NCI-H345 treated with DMSO at 0.1 percent for 48 hours (cell line): ENCODE results near the gene CDC73.

Experiments
- DNase-seq: peaks from one replicate; lab custom pipeline; 2025; ENCODE audit not compliant: unreplicated experiment; lab: John Stamatoyannopoulos, UW

Gene CDC73

DNA sequence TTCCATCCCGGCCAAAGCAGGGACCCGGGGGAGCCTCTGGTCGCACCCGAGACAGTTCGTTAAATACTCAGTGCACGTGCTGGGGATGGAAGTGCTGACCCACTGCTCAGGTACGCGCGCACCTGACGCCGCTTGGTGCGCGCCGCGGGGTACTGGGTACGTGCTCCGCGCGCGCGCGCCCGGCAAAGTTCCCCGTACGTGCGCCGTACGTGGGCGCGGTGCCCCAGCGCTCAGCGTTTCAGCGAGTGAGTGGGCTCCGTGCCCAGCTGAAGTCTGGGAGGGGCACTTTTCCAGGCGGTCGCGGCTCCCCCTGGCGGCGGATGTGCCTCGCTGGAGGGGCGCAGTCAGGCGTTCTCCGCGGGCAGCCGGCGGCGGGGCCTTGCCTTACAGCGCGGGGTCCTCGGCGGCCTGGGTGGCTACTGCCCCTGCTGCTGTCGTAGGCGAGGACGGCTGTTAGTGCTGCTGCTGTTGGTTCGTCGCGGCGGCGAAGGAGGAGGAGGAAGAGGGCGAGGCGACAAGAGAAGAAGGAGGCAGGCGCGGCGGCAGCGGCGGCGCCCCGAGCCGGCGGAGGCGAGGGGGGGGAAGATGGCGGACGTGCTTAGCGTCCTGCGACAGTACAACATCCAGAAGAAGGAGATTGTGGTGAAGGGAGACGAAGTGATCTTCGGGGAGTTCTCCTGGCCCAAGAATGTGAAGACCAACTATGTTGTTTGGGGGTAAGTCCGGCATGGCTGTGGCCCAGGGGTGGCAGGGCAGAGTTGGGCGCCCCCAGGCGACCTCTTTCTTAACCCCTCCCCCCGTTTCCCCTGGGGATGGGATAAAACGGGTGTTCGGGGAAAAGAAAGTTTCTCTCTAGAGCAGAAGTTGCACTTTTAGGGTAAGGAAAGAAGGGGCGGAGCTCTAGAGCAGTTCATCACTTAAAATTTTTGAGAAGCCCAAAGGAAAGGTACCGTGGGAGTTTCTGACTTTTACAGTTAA lies at the start of gene CDC73:
Gene CDC73 (plus strand): TSS at position 416 of the 978 bp plus-strand sequence. CDS start 170 bp downstream, at position 586.
- DNase-seq = peak; percentile 83

DNA sequence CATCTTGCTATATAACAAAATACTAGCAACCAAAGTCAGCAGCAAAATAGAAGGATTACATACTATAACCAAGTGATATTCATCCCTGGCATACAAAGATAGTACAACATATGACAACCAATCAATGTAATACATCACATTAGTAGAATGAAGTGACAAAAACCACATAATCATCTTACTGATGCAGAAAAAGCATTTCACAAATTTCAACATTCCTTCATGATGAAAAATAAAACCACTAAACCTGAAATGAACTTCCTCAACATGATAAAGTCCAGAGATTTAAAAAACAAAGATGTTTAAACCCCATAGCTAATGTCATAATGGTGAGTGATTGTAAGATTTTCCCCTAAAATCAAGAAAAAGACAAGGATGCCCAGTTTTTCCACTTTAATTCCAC lies 43.8 kb upstream of the CDC73 start:
- no peak for DNase-seq

DNA sequence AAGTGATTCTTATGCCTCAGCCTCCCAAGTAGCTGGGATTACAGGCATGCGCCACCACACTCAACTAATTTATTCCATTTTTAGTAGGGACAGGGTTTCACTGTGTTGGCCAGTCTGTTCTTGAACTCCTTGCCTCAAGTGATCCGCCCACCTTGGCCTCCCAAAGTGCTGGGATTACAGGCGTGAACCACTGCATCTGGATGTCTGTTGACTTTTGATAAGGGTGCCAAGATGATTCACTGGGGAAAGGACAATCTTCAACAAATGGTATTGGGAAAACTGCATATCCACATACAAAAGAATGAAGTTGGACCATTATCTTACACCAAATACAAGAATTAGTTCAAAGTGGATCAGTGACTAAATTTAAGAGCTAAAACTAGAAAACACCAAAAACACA lies 42.6 kb upstream of the CDC73 start:
- no peak for DNase-seq

DNA sequence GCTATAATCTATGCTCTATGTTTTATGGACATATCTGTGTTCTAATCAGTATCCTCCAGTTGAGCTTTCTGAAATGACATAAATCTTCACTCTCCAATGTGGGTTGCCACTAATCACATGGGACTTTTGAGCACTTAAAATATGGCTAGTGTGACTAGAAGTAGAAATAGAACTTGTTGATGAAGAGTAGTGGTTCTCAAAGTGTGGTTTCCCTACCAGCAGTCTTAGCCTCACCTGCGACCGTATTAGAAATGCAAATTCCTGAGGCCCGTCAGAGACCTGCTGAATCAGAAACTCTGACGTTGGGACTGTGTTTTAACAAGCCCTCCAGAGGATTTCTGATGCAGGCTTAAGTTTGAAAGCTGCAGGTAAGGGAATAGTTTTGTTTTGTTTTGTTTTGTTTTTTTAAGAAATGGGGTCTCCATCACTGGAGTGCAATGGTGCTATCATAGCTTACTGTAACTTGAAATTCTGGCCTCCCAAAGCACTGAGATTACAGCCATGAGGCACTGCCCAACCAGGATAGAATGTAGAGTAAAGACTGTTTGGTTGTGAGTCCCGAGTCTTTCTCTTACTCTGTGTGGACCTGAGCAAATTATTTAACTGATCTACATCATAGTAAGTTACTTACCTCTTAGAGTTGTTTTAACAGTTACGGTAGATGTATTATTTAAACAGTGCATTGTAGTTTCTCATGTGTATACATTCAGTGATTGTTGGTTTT lies 38.3 kb upstream of the CDC73 start:
- DNase-seq = no peak

DNA sequence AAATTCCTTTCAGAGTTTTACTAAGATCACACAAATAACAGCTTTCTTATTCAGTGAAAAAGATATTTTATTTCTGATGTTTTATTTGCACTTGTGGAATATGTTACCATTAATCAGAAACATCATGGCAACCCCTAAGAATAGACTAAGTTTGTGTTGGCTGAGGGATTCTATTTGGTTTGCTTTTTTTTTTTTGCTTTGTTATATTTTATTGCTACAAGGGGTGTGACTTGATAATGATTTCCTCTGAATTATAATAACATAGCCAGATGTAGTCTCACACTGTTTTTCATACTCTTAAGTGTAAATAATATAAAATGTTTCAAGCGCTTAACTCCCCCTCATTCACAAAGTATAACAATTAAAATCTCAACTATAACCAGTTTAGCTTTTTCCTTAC lies 36.6 kb upstream of the CDC73 start:
- no peak for DNase-seq

DNA sequence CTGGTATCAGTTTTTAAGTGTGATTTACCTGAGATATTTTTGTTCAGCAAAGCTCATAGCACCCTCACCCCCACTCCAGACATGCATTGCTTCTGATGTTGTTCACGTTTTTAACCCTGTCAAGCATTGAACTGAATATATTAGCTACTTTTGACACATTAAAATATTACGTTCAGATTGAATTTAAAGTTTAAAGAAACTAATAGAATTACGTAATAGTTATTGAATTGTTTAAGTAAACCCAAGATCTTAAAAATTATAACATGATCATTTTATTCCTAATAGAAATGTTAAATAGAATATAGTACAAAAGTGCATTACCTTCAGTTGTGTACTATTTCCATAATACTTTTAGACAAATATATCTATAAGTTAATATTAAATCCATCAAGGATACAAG lies 35.5 kb upstream of the CDC73 start:
- DNase-seq = no peak

DNA sequence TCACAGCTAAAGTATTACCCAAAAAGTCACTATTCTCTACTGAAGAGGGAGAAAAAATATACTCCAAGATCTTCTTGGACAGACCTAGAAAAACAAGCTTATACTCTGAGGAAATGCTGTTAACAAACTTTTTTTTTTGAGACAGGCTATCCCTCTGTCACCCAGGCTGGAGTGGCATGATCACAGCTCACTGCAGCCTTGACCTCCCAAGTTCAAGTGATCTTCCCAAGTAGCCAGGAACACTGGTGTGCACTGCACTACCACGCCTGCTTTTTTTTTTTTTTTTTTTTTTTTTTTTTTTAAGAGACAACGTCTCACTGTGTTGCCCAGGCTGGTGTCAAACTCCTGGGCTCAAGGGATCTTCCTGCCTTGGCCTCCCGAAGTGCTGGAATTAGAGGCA lies 33.9 kb upstream of the CDC73 start:
- no peak for DNase-seq

DNA sequence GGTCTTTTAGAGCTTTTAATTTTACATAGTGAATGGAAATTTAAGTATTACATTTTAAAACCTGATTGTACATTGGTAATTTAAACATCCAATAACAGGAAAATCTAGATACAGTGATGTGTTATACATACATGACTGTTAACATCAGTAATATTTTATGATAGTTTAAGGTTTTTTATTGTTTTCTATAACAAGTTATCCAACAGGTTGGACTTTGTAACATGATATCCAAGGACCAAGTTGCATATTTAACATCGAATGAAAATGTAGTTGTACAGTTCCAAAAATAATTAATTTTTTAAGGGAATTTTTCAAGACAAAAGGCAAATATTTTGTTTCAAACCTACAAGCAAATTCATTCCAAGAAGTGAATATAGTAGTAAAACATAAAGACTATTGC lies 31.0 kb upstream of the CDC73 start:
- no peak for DNase-seq

DNA sequence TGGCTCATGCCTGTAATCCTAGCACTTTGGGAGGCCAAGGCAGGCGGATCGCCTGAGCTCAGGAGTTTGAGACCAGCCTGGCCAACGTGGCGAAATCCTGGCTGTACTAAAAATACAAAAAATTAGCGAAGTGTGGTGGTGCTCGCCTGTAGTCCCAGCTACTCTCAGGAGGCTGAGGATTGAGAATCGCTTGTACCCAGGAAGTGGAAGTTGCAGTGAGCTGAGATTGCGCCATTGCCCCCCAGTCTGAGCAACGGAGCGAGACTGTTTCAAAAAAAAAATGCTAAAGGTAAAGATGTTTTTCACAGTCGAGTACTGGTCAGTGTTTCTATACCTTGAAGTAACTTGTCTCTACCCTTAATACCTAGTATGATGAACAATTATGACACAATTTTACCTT lies 27.7 kb upstream of the CDC73 start:
- DNase-seq = no peak

DNA sequence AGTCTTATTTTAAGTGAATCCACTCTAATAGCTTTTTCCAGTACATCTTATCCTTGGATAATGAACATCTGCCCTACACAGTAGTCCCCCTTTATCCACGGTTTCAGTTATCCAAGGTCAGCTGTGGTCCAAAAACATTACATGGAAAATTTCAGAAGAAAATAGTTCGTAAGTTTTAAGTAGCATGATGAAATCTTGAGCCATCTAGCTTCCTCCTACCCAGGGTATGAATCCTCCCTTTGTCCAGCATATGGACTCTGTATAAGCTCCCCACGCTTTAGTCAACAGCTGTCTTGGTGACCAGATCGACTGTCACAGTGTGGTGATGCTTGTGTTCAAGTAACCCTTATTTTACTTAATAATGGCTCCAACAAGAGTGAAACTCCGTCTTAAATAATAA lies 19.2 kb upstream of the CDC73 start:
- no peak for DNase-seq

DNA sequence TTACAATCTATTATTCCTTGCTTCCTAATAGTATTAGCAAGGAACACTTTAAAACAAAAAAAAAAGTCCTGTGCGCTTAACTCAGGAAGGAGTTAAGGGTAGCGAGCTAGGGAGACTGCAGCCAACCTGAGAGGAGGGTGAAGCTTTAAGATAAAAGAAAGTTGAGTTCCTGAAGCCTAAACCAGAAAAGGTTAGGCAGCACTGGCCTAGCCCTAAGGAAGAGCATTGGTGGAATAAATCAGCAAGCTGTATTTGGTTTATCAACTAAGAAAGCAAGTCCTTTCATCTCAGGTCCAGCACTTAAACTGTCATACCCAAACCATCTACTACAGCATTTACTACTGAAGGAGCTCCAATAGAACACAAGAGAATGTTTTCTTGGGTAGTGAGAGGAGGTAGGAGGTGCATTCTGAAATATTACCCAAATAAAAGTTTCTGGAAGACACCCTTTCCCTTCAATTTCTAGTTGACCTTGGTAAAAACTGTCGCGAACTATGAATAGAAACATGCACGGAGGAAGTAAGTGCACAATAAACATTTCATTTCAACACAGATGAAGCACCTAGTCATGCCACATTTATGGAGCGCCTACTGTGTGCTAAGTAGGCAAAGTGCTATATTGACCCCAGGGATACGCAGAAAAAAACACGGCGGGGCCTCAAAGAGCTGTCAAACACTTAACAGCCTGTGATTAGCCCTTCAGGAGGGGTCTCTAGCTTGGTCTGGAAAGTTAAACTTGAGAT lies 17.9 kb upstream of the CDC73 start:
- no peak for DNase-seq

DNA sequence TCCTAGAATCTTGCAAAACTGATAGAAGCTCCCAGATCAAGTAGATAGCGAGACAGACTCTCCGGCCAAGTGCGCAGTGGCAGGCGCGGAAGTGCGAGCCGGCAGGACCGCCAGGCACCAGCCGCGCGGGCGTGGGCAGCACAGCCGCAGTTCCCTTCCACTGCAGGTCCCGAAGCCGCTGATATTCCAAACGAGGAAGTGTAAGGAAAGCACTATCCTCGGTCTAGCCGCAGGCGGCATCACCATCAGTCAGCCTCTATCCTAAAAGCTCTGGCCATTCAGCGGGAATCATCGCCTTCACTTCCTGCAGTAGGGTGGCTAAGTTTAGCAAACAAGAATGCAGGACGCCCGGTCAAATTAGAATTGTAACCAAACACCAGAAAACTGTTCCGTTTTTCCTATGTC lies 17.3 kb upstream of the CDC73 start:
- DNase-seq = no peak

DNA sequence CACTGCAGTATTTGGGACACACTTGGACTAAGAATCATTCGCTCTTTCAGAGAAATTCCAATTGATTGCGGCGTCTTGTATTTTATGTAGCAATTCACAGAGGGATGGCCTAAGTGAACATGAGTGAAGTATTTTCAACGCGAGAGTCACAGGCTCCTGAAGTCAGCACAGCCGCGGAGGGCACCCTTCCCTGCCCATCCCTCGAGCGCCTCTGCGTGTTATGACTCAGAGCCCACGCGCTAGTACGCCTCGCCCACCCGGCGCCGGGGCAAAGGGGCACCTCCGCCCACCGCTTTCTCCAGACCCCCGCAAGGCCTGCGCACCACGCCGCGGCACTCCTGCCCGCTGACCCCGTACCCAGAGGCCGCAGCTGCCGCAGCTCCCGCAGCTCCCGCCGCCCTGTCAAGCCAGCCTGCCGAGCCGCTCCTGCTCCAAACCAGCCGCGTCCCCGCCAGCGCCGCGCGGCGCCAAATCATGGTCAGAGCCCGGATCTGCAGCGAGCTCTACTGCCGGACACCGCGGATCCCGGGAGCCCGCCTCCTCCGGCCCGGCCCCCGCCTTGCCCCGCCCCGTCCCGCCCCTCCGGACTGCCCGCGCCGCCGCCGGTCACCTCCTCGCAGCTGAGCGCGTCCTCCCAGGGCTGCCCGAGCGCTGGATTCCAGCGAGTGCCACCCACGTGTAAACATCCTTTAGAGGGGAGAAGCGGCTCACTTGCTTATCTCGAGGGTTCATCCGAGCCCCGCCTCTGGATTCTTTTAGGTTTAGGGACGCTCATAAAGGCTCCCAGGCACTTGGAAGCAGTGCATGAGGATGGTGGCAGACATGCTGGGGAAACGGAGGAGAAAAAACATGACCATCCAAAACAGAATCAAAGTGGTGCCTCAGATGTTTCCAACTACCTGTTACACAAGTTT lies 16.7 kb upstream of the CDC73 start, which contains the start of gene GLRX2:
Gene GLRX2 (minus strand): TSS at position 508 of the 914 bp plus-strand sequence. CDS start 32 bp downstream, at position 476.
- peak; percentile 38 for DNase-seq

DNA sequence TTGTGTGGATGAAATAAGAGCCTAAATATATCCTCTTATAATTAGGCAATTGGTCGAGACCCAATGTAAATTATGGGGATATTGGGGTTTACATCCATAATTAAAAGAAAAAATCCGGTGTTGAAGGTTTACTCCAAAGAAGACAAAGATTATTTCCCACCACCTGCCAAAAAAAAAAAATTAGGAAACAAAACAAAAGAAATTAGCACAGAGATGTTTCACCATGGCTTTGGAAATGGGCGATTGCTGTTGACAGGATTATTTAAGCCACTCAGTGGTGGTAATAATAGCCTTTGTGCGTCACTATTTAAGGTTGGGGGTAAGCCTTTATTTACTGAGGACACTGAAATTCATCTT lies 16.0 kb upstream of the CDC73 start:
- DNase-seq = no peak

DNA sequence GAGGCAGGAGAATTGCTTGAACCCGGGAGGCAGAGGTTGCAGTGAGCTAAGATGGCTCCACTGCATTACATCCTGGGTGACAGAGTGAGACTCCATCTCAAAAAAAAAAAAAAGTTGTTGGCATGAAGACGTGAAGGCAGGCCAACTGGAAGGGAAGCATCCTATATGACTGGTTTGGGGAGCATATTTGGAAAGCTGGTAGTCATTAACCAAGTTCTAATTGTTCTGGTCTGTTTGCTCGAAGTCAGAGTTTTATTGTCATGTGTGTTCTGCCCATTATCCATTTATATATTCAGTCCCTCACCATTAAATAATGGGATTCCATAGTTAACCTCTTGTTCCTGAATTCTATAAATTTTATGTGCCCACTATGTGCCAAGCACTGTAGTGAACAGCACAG lies 13.4 kb upstream of the CDC73 start:
- DNase-seq = no peak

DNA sequence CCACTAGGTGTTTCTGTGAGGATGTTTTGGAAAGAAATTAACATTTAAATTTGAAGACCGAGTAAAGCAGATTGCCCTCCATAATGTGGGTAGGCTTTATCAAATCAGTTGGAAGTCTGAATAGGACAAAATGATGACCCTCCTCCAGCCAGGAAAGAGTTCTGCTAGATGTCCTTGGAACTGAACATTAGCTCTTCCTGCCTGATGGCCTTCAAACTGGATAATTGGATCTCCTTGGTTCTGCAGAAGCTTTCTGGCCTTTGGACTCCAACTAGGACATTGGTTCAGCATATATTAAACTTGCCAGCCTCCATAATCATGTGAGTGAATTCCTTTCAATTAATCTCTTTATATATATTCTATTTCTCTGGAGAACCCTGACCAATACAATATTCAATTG lies 12.2 kb upstream of the CDC73 start:
- no peak for DNase-seq

DNA sequence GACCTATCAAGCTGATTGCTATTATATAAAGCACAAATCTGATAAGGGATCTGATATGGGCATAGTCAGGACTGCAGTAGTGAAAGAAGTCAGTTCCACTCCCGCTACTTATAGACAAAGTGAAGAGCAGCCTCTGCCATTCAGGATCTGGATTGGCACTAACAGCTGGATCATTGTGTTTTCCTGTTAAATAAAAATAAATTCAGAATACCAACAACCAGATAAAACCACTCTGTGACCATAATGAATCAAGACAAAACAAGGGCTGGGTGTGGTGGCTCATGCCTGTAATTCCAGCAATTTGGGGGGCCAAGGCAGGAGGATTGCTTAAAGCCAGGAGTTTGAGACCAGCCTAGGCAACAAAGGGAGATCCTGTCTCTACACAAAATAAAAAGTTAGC lies 11.6 kb upstream of the CDC73 start:
- DNase-seq = no peak

DNA sequence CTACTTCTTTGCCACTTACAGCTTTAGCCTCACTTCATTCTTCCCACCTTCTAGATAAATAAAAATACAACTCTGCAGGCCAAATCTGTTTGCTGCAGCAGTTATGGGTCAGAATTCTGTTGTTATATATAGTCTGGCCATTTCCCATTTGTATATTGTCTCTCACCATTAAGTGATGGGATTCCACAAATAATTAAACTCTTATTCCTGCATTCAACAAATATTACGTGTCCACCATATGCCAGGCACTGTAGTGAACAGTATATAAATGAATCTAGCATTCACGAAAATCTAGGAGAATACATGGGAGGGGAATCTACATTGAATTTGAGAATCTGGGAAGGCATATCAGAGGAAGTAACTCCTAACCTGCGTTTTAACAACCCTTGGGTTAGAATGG lies 11.0 kb upstream of the CDC73 start:
- no peak for DNase-seq

DNA sequence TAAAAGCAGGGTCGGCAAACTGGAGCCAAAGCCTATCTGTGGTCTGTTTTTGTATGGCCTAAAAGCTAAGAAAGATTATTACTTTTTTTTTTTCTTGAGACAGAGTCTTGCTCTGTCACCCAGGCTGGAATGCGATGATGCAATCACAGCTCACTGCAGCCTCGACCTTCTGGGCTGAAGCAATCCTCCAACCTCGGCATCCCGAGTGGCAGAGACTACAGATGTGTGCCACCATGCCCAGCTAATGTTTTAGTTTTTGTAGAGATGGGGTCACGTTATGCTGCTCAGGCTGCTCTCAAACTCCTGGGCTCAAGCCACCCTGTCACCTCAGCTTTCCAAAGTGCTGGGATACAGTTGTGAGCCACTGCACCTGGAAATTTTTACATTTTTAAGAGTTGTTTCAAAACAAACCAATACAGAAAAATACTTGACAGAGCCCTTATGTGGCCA lies 10.2 kb upstream of the CDC73 start:
- no peak for DNase-seq

DNA sequence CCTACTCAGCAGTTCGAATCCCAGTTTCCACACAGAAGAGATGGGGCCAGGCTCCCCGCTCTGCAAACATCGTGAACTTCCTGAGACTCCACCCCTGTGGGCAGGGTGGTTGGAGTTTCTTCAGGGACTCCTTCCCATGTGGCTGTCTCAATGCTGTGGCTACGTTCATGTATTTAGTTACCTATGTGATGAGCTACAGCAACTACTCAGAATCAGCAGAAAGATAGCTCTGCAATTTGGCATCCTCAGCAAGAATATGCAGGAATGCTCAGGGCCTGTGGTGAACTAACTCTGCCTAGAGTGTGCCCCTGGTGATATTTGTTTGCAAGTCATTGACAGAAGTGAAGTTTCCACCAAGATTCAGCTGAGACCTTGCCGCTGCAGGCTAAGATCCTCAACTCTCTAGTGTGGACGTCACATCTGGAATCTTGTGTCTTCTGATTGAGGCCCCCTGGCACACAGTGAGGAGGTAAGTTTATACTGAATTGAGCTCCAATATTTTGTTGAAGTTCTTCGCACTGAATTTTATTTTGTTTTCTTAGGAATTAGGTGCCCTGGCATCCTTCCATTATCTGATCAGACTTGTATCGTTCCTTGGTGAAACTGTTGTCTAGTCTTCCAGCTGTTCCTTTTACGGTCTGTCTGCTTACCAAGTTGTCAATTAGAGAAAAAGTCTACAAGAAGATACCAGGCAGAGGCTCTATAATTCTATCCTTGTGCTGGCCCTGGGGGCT lies 8.4 kb upstream of the CDC73 start:
- no peak for DNase-seq
